KOPT-K1 (cell line): ENCODE measurements around the gene RNPEPL1.

Source experiments
- H3K27ac ChIP-seq: fragments of 200-600 bp; sonication (generic); 2 replicates; pipeline ENCODE4 v1.5.1; 2016; ENCODE audit warnings: antibody characterized with exemption, mild to moderate bottlenecking, low read depth, low read length; ENCODE audit not compliant: poor library complexity, severe bottlenecking
- H3K36me3 ChIP-seq: fragments of 200-600 bp; sonication (generic); 2 replicates; pipeline ENCODE4 v1.5.1; 2017; ENCODE audit warnings: antibody characterized with exemption, mild to moderate bottlenecking, low read length, moderate library complexity; ENCODE audit not compliant: insufficient read depth
- H3K9me3 ChIP-seq: fragments of 200-600 bp; sonication (generic); 2 replicates; pipeline ENCODE4 v1.5.1; 2017; ENCODE audit warnings: antibody characterized with exemption, low read length, mild to moderate bottlenecking; ENCODE audit not compliant: insufficient read depth, poor library complexity, severe bottlenecking

Gene RNPEPL1

GRCh38 chr2:240595381-240596079, 27.2 kb downstream of the RNPEPL1 start:
- Histone ChIP-seq H3K9me3 (no peaks in the 10 kb centered on the region), H3K36me3 (peaks cover 94% of the 10 kb centered on the region), H3K27ac (no peak overlapping the region)

GRCh38 chr2:240596080-240596460, 27.8 kb downstream of the RNPEPL1 start:
- H3K9me3 ChIP-seq = no peaks in the 10 kb centered on the region
- peaks cover 88% of the 10 kb centered on the region for H3K36me3 ChIP-seq
- no peak overlapping the region for H3K27ac ChIP-seq

- Histone ChIP-seq H3K9me3 (no peaks in the 10 kb centered on the region), H3K27ac (no peak overlapping the region), H3K36me3 (peaks cover 84% of the 10 kb centered on the region)
These were observed 28.2 kb downstream of the RNPEPL1 start for GRCh38 chr2:240596491-240596931.

- peaks cover 79% of the 10 kb centered on the region for H3K36me3 ChIP-seq
- no peak overlapping the region for H3K27ac ChIP-seq
- no peaks in the 10 kb centered on the region for H3K9me3 ChIP-seq
These were observed 28.8 kb downstream of the RNPEPL1 start for GRCh38 chr2:240597054-240597418.

GRCh38 chr2:240597419-240598181, 29.3 kb downstream of the RNPEPL1 start:
- H3K36me3 ChIP-seq = peaks cover 79% of the 10 kb centered on the region
- no peak overlapping the region for H3K27ac ChIP-seq

GRCh38 chr2:240598311-240598911, 30.1 kb downstream of the RNPEPL1 start:
- peaks cover 77% of the 10 kb centered on the region for H3K36me3 ChIP-seq
- H3K9me3 ChIP-seq = no peaks in the 10 kb centered on the region
- no peak overlapping the region for H3K27ac ChIP-seq

More at GRCh38 chr2:240597419-240598181, 29.3 kb downstream of the RNPEPL1 start:
- no peaks in the 10 kb centered on the region for H3K9me3 ChIP-seq

GRCh38 chr2:240599141-240599583, 30.9 kb downstream of the RNPEPL1 start:
- Histone ChIP-seq H3K9me3 (no peaks in the 10 kb centered on the region), H3K27ac (no peak overlapping the region), H3K36me3 (peaks cover 72% of the 10 kb centered on the region)

- no peaks in the 10 kb centered on the region for H3K9me3 ChIP-seq
- peaks cover 58% of the 10 kb centered on the region for H3K36me3 ChIP-seq
- H3K27ac ChIP-seq = no peak overlapping the region
These were observed 32.2 kb downstream of the RNPEPL1 start for GRCh38 chr2:240600451-240600961.

GRCh38 chr2:240601061-240601830, 33.0 kb downstream of the RNPEPL1 start:
- no peak overlapping the region for H3K27ac ChIP-seq
- H3K9me3 ChIP-seq = no peaks in the 10 kb centered on the region
- peaks cover 51% of the 10 kb centered on the region for H3K36me3 ChIP-seq

GRCh38 chr2:240601831-240602160, 33.5 kb downstream of the RNPEPL1 start:
- no peaks in the 10 kb centered on the region for H3K9me3 ChIP-seq
- H3K27ac ChIP-seq = no peak overlapping the region
- peaks cover 46% of the 10 kb centered on the region for H3K36me3 ChIP-seq

- Histone ChIP-seq H3K27ac (no peak overlapping the region), H3K36me3 (peaks cover 39% of the 10 kb centered on the region), H3K9me3 (no peaks in the 10 kb centered on the region)
These were observed 34.2 kb downstream of the RNPEPL1 start for GRCh38 chr2:240602266-240603050.

- no peaks in the 10 kb centered on the region for H3K9me3 ChIP-seq
- no peak overlapping the region for H3K27ac ChIP-seq
- peaks cover 33% of the 10 kb centered on the region for H3K36me3 ChIP-seq
These were observed 35.0 kb downstream of the RNPEPL1 start for GRCh38 chr2:240603081-240603835.

- Histone ChIP-seq H3K9me3 (no peaks in the 10 kb centered on the region), H3K36me3 (peaks cover 27% of the 10 kb centered on the region), H3K27ac (no peak overlapping the region)
These were observed 35.6 kb downstream of the RNPEPL1 start for GRCh38 chr2:240603846-240604245.
